Measurements from ENCODE around the gene ZNF165.

GRCh38 chr6:28107506-28107905, 27.1 kb downstream of the ZNF165 start:
- TF ChIP-seq, protein P1, sequence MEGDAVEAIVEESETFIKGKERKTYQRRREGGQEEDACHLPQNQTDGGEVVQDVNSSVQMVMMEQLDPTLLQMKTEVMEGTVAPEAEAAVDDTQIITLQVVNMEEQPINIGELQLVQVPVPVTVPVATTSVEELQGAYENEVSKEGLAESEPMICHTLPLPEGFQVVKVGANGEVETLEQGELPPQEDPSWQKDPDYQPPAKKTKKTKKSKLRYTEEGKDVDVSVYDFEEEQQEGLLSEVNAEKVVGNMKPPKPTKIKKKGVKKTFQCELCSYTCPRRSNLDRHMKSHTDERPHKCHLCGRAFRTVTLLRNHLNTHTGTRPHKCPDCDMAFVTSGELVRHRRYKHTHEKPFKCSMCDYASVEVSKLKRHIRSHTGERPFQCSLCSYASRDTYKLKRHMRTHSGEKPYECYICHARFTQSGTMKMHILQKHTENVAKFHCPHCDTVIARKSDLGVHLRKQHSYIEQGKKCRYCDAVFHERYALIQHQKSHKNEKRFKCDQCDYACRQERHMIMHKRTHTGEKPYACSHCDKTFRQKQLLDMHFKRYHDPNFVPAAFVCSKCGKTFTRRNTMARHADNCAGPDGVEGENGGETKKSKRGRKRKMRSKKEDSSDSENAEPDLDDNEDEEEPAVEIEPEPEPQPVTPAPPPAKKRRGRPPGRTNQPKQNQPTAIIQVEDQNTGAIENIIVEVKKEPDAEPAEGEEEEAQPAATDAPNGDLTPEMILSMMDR (IDR thresholded peaks at IDR 0.05), result no peak
- TF ChIP-seq POLR2A (IDR thresholded peaks at IDR 0.05), result no peak

All from body of pancreas (tissue), 4 donors.